Stimulated activated CD8-positive, alpha-beta memory T cell treated with anti-CD3 and anti-CD28 coated beads, Interleukin-2, amount 100 ng/mL, for 1 hour (primary cell): ENCODE measurements around the gene JAKMIP3.

Experiments
- DNase-seq, 2 donors: peaks; one replicate each; pipeline ENCODE4 v3.0.0-alpha.2; 2020; ENCODE audit warnings: low read depth in 2 of 2

Gene JAKMIP3

GRCh38 chr10:132043861-132044695, 21.7 kb upstream of the JAKMIP3 start:
- DNase-seq, result no peak

- no peak for DNase-seq
Measured at GRCh38 chr10:132044803-132045202, 20.9 kb upstream of the JAKMIP3 start.

GRCh38 chr10:132045324-132045723, 20.4 kb upstream of the JAKMIP3 start:
- DNase-seq, result no peak

- DNase-seq, result no peak
Measured at GRCh38 chr10:132047575-132048293, 18.0 kb upstream of the JAKMIP3 start.

- DNase-seq, result no peak
Measured at GRCh38 chr10:132048294-132048667, 17.5 kb upstream of the JAKMIP3 start.

- no peak for DNase-seq
Measured at GRCh38 chr10:132050191-132050590, 15.6 kb upstream of the JAKMIP3 start.

- DNase-seq, result no peak
Measured at GRCh38 chr10:132052124-132052523, 13.6 kb upstream of the JAKMIP3 start.

- no peak for DNase-seq
Measured at GRCh38 chr10:132054564-132054963, 11.2 kb upstream of the JAKMIP3 start.

GRCh38 chr10:132055616-132056015, 10.1 kb upstream of the JAKMIP3 start:
- no peak for DNase-seq

- no peak for DNase-seq
Measured at GRCh38 chr10:132056663-132057062, 9.1 kb upstream of the JAKMIP3 start.

GRCh38 chr10:132057191-132057681, 8.5 kb upstream of the JAKMIP3 start:
- no peak for DNase-seq

GRCh38 chr10:132058111-132058745, 7.5 kb upstream of the JAKMIP3 start:
- no peak for DNase-seq

- DNase-seq, result no peak
Measured at GRCh38 chr10:132058793-132059759, 6.7 kb upstream of the JAKMIP3 start.

- no peak for DNase-seq
Measured at GRCh38 chr10:132059760-132060508, 5.8 kb upstream of the JAKMIP3 start.

GRCh38 chr10:132061030-132061429, 4.7 kb upstream of the JAKMIP3 start:
- DNase-seq, result no peak

- DNase-seq, result no peak
Measured at GRCh38 chr10:132061465-132061864, 4.3 kb upstream of the JAKMIP3 start.

GRCh38 chr10:132062116-132062515, 3.6 kb upstream of the JAKMIP3 start:
- DNase-seq, result no peak

GRCh38 chr10:132062641-132063390, 2.9 kb upstream of the JAKMIP3 start:
- no peak for DNase-seq

GRCh38 chr10:132063432-132063831, 2.3 kb upstream of the JAKMIP3 start:
- DNase-seq, result no peak
